Activated CD4-positive, alpha-beta T cell treated with anti-CD3 and anti-CD28 coated beads, Interleukin-2, amount 50 U/mL, for 48 hours (primary cell): ENCODE measurements around the gene ECE1.
A peak's percentile ranks its signal among the peaks of the same experiment; 100 is the strongest.
"Not testable (repeated sequence)": the region's sequence is repeated elsewhere in the genome, so short reads cannot be mapped to it uniquely, and the experiment has no call there.

Source experiments
- DNase-seq, 2 experiments: peaks; one replicate each; pipeline ENCODE4 v3.0.0-alpha.2; 2020

Gene ECE1

GRCh38 chr1:21290546-21290944 lies 282 bp upstream of the ECE1 start:
- no peak for DNase-seq

GRCh38 chr1:21289127-21289526 lies 1.1 kb downstream of the ECE1 start:
- no peak for DNase-seq

GRCh38 chr1:21287905-21288514 lies 2.3 kb downstream of the ECE1 start:
- DNase-seq = no peak

DNA sequence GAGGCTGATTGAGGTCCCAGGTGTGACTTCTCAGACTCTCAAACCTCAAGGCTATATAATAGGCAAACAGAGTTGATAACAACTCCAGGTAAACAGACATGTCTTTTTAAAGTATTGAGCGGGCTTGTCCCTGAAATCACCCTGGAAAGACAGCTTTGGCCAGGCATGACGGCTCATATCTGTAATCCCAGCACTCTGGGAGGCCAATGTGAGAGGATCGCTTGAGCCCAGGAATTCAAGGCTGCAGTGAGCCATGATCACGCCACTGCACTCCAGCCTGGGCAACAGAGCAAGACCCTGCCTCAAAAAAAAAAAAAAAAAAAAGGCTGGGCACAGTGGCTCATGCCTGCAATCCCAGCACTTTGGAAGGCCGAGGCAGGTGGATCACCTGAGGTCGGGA lies 4.9 kb downstream of the ECE1 start:
- not testable (repeated sequence) for DNase-seq

DNA sequence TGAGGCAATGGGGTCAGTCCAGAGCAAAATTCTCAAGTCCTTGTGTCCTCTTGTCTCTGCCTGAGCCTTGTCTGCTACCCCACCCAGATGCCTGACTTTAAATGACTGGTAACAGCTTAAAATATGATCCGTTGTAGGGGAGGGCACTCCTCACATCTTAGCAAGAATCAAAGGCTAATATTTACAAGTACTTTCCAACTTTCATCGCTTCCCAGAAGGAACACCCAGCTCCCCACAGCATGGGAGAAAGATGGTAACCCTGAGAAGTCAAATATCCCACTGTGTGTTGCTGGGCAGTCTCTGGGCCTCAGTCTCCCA lies 5.2 kb downstream of the ECE1 start:
- DNase-seq = no peak

DNA sequence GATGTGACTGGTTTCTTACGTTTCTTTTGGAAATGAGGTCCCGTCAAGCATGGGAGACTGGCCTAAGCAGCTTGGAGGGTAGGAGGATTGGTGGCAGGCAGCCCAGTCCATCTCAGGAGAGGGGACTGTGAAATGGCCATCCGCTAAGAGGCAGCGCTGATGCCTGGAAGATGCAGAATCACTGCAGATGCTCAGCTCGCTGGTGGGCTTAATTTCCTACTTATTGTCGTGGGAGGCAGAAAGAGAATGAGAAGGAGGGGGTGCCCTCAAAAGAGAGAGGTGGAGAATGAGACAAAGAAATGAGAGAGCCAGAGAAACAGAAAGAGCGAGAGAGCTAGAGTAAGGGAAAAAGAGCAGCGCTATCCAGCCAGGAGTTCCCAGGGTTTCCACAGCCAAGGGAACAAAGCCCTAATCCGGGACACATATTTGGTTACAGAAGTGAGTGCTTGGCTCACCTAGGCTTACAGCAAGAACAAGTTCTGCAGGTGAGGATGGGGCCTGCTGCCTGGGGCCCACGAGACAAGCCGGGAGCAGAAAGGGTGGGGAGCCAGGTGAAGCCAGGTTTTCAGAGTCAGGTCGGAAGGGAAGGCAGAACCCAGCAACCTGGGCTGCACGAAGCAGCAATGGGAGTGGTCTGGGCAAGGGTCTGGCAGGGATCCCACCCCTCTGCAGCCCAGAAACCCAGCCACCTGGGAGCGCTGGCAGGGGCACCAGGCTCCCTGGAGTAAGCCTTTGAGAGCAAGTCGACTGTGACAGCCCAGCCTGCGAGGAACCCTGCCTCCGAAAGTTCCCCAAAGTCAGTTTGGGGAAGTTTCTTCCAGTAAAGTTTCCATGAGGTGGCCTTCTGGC lies 5.8 kb downstream of the ECE1 start:
- DNase-seq = no peak

DNA sequence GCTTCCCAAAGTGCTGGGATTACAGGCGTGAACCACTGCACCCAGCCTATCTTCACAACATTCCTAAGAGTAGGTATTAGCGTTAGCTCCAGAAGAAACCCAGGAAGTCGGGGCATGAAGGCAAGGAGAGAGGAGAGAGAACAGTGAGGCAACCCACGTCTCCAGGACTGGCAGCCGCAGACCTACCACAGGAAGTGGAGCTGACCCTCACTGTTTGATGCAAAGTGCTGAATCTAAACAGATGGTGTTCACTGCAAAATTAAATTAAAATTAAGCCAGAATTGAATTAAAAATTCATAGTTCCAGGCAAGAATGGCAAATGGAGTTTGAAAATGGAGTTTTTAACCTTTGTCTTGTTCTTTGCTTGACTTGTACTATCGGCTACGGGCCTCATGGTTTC lies 6.7 kb downstream of the ECE1 start:
- DNase-seq = no peak

DNA sequence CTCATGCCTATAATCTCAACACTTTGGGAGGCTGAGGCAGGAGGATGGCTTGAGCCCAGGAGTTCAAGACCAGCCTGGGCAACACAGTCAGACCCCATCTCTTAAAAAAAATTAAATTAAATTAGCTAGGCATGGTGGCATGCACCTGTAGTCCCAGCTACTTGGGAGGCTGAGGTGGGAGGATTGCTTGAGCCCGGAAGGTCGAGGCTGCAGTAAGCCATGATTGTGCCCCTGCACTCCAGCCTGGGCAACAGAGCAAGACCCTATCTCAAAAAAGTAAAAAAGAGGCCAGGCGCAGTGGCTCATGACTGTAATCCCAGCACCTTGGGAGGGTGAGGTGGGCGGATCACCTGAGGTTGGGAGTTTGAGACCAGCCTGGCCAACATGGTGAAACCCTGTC lies 8.2 kb downstream of the ECE1 start:
- not testable (repeated sequence) for DNase-seq

GRCh38 chr1:21280482-21280881 lies 9.8 kb downstream of the ECE1 start:
- DNase-seq = no peak

DNA sequence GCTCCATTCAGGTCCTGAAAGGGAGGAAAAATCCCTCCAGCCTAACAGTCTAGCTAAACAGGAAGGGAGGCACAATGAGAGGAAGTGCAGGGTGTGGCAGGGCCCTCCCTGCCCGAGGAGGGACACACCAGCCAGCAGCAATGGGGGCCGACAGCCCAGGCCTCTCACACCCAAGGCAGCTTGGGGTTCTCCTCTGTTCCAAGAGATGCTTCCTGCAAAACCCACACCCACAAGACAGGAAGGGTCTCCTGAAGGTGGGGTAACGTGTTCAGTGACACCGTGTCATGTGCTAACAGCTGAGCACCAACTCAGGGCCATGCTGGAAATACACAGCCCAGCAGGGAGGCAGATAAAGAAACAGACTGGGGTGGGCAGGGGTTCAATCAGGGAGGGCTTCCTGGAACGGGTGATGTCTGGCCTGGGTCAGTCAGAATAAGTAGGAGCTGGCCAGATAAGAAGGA lies 10.2 kb downstream of the ECE1 start:
- no peak for DNase-seq

DNA sequence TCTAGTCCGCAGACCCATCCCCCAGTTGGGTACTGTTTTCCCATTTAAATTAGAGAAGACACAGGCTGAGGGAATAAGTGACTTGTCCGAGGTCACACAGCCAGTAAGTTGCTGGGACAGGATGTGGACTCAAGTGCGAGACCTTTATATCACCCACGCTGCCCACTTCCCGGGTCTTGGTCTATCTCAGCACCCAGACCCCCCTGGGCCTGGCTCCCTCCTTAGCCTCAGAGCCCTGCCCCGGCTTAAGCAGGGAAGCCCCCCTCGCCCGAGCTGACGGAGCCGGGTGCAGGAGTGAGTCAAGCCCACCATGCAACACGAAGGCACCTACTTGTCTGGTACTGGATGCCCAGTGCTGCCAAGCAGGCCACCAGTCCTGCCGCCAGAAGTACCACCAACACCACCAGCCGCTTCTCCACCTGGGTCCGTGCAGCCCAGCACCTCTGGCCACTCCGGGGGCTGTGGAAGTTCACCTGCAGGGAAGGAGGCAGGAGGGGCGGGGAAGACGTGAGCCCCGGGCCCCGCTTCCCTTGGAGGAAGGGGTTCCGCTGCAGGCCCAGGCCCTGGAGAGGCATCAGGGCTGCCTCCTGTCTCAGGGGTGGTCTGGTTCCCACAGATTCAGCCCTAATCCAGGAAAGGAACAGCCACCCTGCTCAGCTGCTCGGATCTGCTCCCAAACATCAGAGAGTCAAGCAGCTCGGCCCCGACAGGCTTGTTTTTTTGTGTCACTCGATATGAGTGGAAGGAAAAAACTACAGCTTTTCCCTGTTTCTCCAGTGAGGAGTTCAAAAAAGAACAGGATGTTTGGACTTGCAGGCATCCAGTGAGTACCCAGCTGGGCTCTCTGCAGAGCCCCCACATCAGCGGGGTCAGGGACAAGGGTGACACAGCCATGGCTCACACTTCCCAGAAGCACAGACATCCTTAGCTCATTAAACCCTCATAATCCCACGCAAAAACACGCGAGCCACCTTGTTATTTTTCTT lies 11.1 kb downstream of the ECE1 start:
- no peak for DNase-seq

GRCh38 chr1:21278208-21278859 lies 11.9 kb downstream of the ECE1 start:
- no peak for DNase-seq

GRCh38 chr1:21277180-21277579 lies 13.1 kb downstream of the ECE1 start:
- no peak for DNase-seq

- DNase-seq = no peak
Measured at GRCh38 chr1:21272540-21272939, 17.7 kb downstream of the ECE1 start.

GRCh38 chr1:21271550-21271949 lies 18.7 kb downstream of the ECE1 start:
- no peak for DNase-seq

DNA sequence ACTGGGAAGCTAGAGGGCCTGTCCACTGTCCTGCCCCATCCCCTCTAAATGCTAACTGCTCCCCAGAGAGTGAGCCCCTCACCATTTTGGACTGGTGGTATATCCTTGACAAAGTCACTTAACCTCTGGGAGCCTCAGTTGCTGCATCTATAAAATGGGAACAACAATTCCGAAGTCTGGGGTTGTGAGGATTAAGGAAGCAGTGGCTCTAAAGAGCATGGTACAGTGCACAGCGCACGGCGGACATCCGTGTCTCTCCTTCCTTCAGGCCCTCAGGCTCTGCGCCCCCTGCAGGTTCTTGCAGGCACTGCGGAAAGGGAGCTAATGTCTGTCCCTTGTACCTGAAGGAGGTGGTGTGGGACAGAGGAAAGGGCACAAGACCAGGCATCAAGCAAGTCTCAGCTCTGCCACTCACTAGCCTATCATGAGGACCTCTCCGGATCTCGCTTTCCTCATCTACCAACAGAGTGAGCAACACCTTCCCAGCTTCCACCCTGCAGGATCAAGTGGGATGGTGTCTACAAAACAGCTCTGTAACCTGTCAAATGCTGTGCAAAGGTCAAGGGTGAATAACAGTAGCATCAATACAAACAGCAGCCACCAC lies 20.1 kb downstream of the ECE1 start:
- DNase-seq = peak; percentile 92 to 93

- no peak for DNase-seq
Measured at GRCh38 chr1:21269461-21270085, 20.7 kb downstream of the ECE1 start.

- DNase-seq = no peak
Measured at GRCh38 chr1:21268281-21269239, 21.7 kb downstream of the ECE1 start.

DNA sequence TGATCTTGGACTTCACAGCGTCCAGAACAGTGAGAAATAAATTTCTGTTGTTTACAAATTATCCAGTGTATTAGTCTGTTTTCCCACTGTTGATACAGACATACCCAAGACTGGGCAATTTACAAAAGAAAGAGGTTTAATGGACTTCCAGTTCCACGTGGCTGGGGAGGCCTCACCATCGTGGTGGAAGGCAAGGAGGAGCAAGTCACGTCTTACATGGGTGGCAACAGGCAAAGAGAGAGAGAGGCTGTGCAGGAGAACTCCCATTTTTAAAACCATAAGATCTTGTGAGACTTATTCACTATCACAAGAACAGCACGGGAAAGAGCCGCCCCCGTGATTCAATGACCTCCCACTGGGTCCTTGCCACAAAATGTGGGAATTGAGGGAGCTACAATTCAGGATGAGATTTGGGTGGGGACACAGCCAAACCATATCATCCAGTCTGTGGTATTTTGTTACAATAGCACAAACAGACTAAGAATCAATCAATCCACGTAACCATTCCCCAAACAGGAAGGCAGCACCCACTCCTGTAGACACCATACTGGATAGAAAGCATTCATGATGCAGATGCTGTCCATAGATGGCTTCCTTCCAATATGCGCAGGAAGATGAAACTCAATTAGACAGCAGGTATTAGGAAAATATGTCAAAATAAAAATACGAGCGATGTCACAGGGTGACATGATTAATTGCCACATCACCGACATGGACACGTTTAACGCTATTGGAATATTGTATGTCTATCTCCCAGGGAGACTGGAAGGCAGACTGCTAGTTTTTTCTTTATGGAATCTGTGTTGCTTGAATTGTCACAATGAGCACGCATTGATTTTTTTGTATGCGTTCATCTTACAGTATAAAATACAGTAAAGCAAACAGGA lies 22.8 kb downstream of the ECE1 start:
- DNase-seq = no peak
